SK-N-MC (cell line): ENCODE data around the gene PTPRN2.
"Not testable (repeated sequence)": the region's sequence is repeated elsewhere in the genome, so short reads cannot be mapped to it uniquely, and the experiment has no call there.

Experiments
- DNase-seq: peaks from one replicate; pipeline ENCODE4 v3.0.0-alpha.2; 2011; ENCODE audit warnings: low read depth, low spot score
- H3K27ac ChIP-seq: fragments of 200-600 bp; sonication (generic); 2 replicates; pipeline ENCODE4 v1.5.1; 2016; ENCODE audit warnings: mixed run types
- H3K36me3 ChIP-seq: fragments of 200-600 bp; sonication (generic); 2 replicates; pipeline ENCODE4 v1.6.1; 2017; ENCODE audit warnings: antibody characterized with exemption, low read length, mixed read lengths; ENCODE audit not compliant: insufficient read depth
- H3K4me3 ChIP-seq: fragments of 200-600 bp; sonication (generic); 2 replicates; pipeline ENCODE4 v1.5.1; 2016
- H3K9ac ChIP-seq: fragments of 200-600 bp; sonication (generic); 2 replicates; pipeline ENCODE4 v1.8.0; 2017; ENCODE audit warnings: mixed run types, mixed read lengths; ENCODE audit not compliant: insufficient read length
- H3K9me3 ChIP-seq: fragments of 200-600 bp; sonication (generic); 2 replicates; pipeline ENCODE4 v1.6.1; 2017; ENCODE audit warnings: low read depth, mild to moderate bottlenecking, antibody characterized with exemption, low read length, moderate library complexity, mixed read lengths
- EZH2 ChIP-seq: fragments of 200-600 bp; sonication (generic); IDR thresholded peaks from one replicate; pipeline ENCODE4 v1.6.1; 2017; ENCODE audit warnings: antibody characterized with exemption
- FOXP2 ChIP-seq: optimal IDR thresholded peaks from 2 replicates; pipeline ENCODE3; 2011; ENCODE audit warnings: mild to moderate bottlenecking, moderate library complexity; ENCODE audit not compliant: insufficient read depth; ENCODE audit errors: extremely low read length, control extremely low read depth
- POLR2AphosphoS5 ChIP-seq: IDR thresholded peaks from 2 replicates; pipeline ENCODE4 v1.6.1; 2012; ENCODE audit warnings: mild to moderate bottlenecking, low read depth, low read length, borderline replicate concordance

Gene PTPRN2

GRCh38 chr7:158050978-158051651, 536.5 kb downstream of the PTPRN2 start:
- Histone ChIP-seq H3K4me3 (no peak overlapping the region), H3K9me3 (no peaks in the 10 kb centered on the region), H3K27ac (no peak overlapping the region), H3K9ac (no peak overlapping the region), H3K36me3 (no peaks in the 10 kb centered on the region)
- TF ChIP-seq FOXP2 (no peak), POLR2AphosphoS5 (no peak), EZH2 (no peak)
- DNase-seq = no peak

- Histone ChIP-seq H3K4me3 (no peak overlapping the region), H3K9ac (no peak overlapping the region), H3K9me3 (no peaks in the 10 kb centered on the region), H3K36me3 (no peaks in the 10 kb centered on the region), H3K27ac (no peak overlapping the region)
- no peak for DNase-seq
- TF ChIP-seq FOXP2 = no peak
- TF ChIP-seq EZH2 = no peak
- no peak for TF ChIP-seq POLR2AphosphoS5
Measured at GRCh38 chr7:158050441-158050977, 537.1 kb downstream of the PTPRN2 start.

GRCh38 chr7:158049271-158049670, 538.4 kb downstream of the PTPRN2 start:
- no peak for TF ChIP-seq EZH2
- no peak for TF ChIP-seq FOXP2
- no peak for TF ChIP-seq POLR2AphosphoS5
- no peak overlapping the region for H3K9ac ChIP-seq
- DNase-seq = no peak
- no peaks in the 10 kb centered on the region for H3K36me3 ChIP-seq
- no peaks in the 10 kb centered on the region for H3K9me3 ChIP-seq
- no peak overlapping the region for H3K27ac ChIP-seq
- H3K4me3 ChIP-seq = no peak overlapping the region

GRCh38 chr7:158048569-158048968, 539.1 kb downstream of the PTPRN2 start:
- H3K36me3 ChIP-seq = no peaks in the 10 kb centered on the region
- no peak overlapping the region for H3K9ac ChIP-seq
- H3K27ac ChIP-seq = no peak overlapping the region
- H3K4me3 ChIP-seq = no peak overlapping the region
- no peak for DNase-seq
- no peaks in the 10 kb centered on the region for H3K9me3 ChIP-seq
- TF ChIP-seq FOXP2 (no peak), EZH2 (no peak), POLR2AphosphoS5 (no peak)

- H3K4me3 ChIP-seq = no peak overlapping the region
- TF ChIP-seq FOXP2 = no peak
- TF ChIP-seq EZH2 = no peak
- no peak for TF ChIP-seq POLR2AphosphoS5
- H3K36me3 ChIP-seq = no peaks in the 10 kb centered on the region
- H3K9ac ChIP-seq = no peak overlapping the region
- no peaks in the 10 kb centered on the region for H3K9me3 ChIP-seq
- DNase-seq = no peak
- H3K27ac ChIP-seq = no peak overlapping the region
Measured at GRCh38 chr7:158047391-158048059, 540.1 kb downstream of the PTPRN2 start.

- not testable (repeated sequence) for H3K27ac ChIP-seq, H3K4me3 ChIP-seq, H3K36me3 ChIP-seq, H3K9ac ChIP-seq, DNase-seq, H3K9me3 ChIP-seq
Measured at GRCh38 chr7:158046246-158046645, 541.4 kb downstream of the PTPRN2 start.

- H3K9ac ChIP-seq = no peak overlapping the region
- no peaks in the 10 kb centered on the region for H3K36me3 ChIP-seq
- no peaks in the 10 kb centered on the region for H3K9me3 ChIP-seq
- H3K27ac ChIP-seq = no peak overlapping the region
- no peak overlapping the region for H3K4me3 ChIP-seq
- TF ChIP-seq FOXP2 (no peak), EZH2 (no peak), POLR2AphosphoS5 (no peak)
- no peak for DNase-seq
Measured at GRCh38 chr7:158044482-158044823, 543.2 kb downstream of the PTPRN2 start.

- Histone ChIP-seq H3K4me3 (no peak overlapping the region), H3K9me3 (no peaks in the 10 kb centered on the region), H3K36me3 (no peaks in the 10 kb centered on the region), H3K9ac (no peak overlapping the region), H3K27ac (no peak overlapping the region)
- DNase-seq = no peak
- TF ChIP-seq EZH2 (no peak), POLR2AphosphoS5 (no peak), FOXP2 (no peak)
Measured at GRCh38 chr7:158043551-158044481, 543.8 kb downstream of the PTPRN2 start.
